Glutamatergic neuron (in vitro differentiated cells): ENCODE data around the gene MSL1. TPM values are rescaled to one million over a fixed set of nuclear protein-coding genes. Genes with fewer than 3 reads are reported as not detected.

Experiments
- DNase-seq: peaks from one replicate; pipeline ENCODE4 v3.0.0; 2022
- H3K27ac Mint-ChIP-seq: one replicate; pipeline ENCODE4 v1.8.0; 2020; ENCODE audit warnings: mild to moderate bottlenecking, mixed read lengths, inconsistent platforms; ENCODE audit not compliant: unreplicated experiment
- H3K27me3 Mint-ChIP-seq: one replicate; pipeline ENCODE4 v1.8.0; 2020; ENCODE audit warnings: mild to moderate bottlenecking, moderate library complexity, mixed read lengths, inconsistent platforms; ENCODE audit not compliant: unreplicated experiment
- H3K36me3 Mint-ChIP-seq: one replicate; pipeline ENCODE4 v1.8.0; 2020; ENCODE audit warnings: mild to moderate bottlenecking, mixed read lengths, inconsistent platforms; ENCODE audit not compliant: unreplicated experiment
- H3K4me1 Mint-ChIP-seq: one replicate; pipeline ENCODE4 v1.8.0; 2020; ENCODE audit warnings: mild to moderate bottlenecking, low read depth, mixed read lengths, inconsistent platforms; ENCODE audit not compliant: unreplicated experiment
- H3K4me3 Mint-ChIP-seq: one replicate; pipeline ENCODE4 v1.8.0; 2020; ENCODE audit warnings: mild to moderate bottlenecking, mixed read lengths, inconsistent platforms; ENCODE audit not compliant: unreplicated experiment
- H3K9me3 Mint-ChIP-seq: one replicate; pipeline ENCODE4 v1.8.0; 2020; ENCODE audit warnings: mild to moderate bottlenecking, moderate library complexity, mixed read lengths, inconsistent platforms; ENCODE audit not compliant: unreplicated experiment
- total RNA-seq: library from RNA; stranded (reverse); fragmentation: NEBNext Ultra II Directional; extraction: Animal tissue kit (Norgen Biotek cat#: 25700); gene quantifications from one replicate; pipeline ENCODE4 v1.2.1, GENCODE V29; 2021; ENCODE audit not compliant: unreplicated experiment
- TF ChIP-seq, protein P1 (sequence below): fragments of 200-600 bp; sonication (generic); IDR thresholded peaks from one replicate; pipeline ENCODE4 v1.5.0; 2021; ENCODE audit not compliant: partially characterized antibody, unreplicated experiment

The MSL1 gene
- total RNA-seq, 1 donor from 2014 or later, result 110 TPM

DNA sequence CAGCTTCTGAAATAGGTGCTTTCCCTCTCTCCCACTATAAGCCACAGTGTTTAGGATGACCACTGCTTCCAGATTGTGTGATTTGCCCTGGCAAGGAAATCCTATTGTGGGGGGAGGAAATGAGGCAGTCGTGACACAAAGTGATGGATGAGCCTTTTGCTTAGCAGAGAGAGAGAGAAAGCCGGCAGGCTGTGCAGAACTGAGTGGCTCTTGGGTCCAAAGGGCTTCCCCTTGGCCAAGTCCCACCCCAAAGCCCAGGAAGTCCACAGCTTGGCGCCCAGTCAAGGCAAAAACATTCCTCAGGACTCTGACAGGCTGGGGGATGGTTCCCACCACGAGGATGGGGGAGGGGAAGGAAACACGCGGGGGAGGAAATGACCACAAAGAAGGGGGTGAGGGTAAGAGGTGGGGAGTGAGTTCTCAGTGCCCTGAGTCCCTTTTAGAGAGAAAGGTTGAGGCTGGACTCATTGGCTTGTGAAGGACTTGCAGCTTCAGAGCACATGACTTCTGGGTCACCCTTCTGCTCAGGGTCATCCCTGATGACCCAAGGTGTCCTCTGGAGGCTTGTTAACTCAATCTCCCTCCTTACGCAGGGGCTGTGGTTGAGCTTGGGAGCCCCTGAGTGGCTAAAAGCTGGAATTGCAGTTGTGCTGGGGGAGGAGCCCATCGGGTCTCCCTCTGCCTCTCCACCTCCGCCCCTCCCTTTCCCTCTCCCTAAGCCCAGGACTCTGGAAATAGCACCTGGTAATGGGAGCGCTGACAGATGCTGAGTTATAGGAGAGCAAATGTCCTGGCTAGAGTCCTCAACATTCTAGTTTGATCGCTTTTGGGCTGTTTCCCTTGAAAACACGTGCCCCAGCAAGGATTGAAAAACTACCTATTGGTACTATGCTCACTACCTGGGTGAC, 10.3 kb upstream of the MSL1 start:
- TF ChIP-seq, protein P1, sequence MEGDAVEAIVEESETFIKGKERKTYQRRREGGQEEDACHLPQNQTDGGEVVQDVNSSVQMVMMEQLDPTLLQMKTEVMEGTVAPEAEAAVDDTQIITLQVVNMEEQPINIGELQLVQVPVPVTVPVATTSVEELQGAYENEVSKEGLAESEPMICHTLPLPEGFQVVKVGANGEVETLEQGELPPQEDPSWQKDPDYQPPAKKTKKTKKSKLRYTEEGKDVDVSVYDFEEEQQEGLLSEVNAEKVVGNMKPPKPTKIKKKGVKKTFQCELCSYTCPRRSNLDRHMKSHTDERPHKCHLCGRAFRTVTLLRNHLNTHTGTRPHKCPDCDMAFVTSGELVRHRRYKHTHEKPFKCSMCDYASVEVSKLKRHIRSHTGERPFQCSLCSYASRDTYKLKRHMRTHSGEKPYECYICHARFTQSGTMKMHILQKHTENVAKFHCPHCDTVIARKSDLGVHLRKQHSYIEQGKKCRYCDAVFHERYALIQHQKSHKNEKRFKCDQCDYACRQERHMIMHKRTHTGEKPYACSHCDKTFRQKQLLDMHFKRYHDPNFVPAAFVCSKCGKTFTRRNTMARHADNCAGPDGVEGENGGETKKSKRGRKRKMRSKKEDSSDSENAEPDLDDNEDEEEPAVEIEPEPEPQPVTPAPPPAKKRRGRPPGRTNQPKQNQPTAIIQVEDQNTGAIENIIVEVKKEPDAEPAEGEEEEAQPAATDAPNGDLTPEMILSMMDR, result peak; percentile 62
- Mint-ChIP-seq H3K4me3 (peak overlapping the region; percentile 75), H3K27ac (peak overlapping the region; percentile 49), H3K4me1 (peaks cover 46% of the 10 kb centered on the region), H3K9me3 (peaks cover 5% of the 10 kb centered on the region), H3K36me3 (no peaks in the 10 kb centered on the region), H3K27me3 (peaks cover 7% of the 10 kb centered on the region)
- DNase-seq, result peak; percentile 82

DNA sequence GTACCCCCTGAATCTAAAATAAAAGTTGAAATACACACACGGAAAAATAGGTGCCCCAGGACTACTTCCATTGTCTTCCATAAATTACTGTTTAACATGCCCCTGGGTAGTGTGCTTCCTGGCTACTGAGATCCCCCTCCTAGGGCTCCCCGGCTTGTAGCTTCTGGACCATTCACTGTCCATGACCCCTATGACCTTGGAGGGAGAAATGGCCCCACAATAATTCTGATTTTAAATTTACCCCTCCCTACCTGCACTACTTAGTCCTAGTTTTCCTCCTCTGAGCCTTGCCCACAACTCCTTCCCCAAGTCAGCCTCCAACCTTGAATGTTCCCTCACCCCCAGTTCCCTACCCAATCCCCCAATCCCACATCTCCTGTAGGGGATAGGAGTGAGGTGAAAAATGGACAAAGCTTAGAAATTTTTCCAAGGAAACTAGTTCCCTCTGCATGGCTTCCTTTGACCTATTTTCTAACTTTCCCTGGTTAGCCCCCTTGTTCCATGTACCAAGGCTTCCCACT, 9.5 kb upstream of the MSL1 start:
- TF ChIP-seq, protein P1, result no peak
- H3K9me3 Mint-ChIP-seq, result peaks cover 5% of the 10 kb centered on the region
- H3K36me3 Mint-ChIP-seq, result no peaks in the 10 kb centered on the region
- H3K4me1 Mint-ChIP-seq, result peaks cover 42% of the 10 kb centered on the region
- peaks cover 7% of the 10 kb centered on the region for H3K27me3 Mint-ChIP-seq
- peak overlapping the region; percentile 49 for H3K27ac Mint-ChIP-seq
- DNase-seq, result no peak
- peak overlapping the region; percentile 75 for H3K4me3 Mint-ChIP-seq

DNA sequence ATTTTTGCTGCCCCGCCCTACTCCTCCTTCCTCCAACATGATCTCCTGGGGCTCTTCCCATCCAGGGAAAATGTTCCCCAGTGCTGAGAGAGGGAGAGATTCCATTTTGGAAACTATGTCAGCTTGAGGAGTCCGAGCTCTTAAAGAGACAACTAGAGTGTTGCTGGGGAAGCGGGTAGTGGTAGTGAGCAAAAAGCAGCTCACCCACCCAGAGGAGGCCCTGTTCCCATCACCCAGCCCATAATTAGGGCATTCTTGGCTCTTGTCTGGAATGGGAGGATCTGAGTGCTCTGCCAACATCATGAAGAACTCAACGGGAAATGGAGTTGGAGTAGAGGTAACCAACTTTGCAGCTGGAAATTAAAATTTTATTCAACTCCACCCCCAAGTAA, 9.1 kb upstream of the MSL1 start:
- peaks cover 7% of the 10 kb centered on the region for H3K27me3 Mint-ChIP-seq
- H3K4me3 Mint-ChIP-seq, result peak overlapping the region; percentile 75
- H3K36me3 Mint-ChIP-seq, result no peaks in the 10 kb centered on the region
- H3K4me1 Mint-ChIP-seq, result peaks cover 39% of the 10 kb centered on the region
- H3K9me3 Mint-ChIP-seq, result peaks cover 5% of the 10 kb centered on the region
- TF ChIP-seq, protein P1, result no peak
- peak overlapping the region; percentile 49 for H3K27ac Mint-ChIP-seq
- DNase-seq, result no peak

DNA sequence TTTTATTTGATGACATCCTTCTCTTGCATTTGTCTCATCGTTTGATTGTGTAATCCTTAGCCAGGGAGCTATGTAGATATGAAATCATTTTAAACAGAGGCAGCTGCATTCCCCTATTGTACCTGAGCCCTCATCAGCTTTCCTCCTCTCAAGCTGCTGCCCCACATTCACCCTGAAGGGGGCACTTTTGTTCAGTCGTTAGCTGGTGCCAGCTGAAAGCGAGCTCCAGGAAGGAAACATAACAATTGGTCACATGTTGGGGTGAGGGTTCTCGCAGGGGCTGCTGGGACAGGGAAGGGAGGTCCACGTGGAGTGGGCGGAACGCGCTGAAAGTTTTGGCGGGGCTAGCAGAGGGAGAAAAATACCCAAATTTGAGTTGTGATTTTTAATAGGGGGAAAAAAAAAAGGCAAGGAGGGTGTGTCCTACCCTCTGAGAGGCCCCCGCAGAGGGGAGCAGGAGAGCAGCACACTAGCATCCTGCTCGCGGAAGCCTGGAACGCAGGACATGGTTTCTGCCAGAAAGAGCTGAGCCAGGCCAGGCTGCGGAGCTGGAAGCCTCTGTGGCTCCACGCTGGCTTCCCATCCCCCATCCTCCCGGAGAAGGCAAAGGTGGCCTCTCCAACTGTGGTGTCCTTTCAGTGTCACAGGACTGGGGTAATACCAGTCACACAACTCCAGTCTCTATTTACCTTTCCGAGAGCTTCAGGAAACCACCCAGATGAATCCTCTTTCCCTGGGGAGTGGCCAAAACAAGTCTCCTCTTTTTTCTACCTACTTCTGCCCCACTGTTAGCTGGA, 8.5 kb upstream of the MSL1 start:
- Mint-ChIP-seq H3K27me3 (peaks cover 7% of the 10 kb centered on the region), H3K4me1 (peaks cover 39% of the 10 kb centered on the region), H3K4me3 (peak overlapping the region; percentile 84), H3K36me3 (no peaks in the 10 kb centered on the region), H3K9me3 (peaks cover 5% of the 10 kb centered on the region), H3K27ac (peak overlapping the region; percentile 70)
- TF ChIP-seq, protein P1, result peak; percentile 76
- peak; percentile 89 for DNase-seq
